ENCODE results near the gene MAD2L2.
A peak's percentile ranks its signal among the peaks of the same experiment; 100 is the strongest.
"Not testable (repeated sequence)": the region's sequence is repeated elsewhere in the genome, so short reads cannot be mapped to it uniquely, and the experiment has no call there.

The MAD2L2 gene

GRCh38 chr1:11645270-11645669, 35.7 kb downstream of the MAD2L2 start:
- DNase-seq (ENCODE audit: insufficient read length, low spot score) (no peak), FAIRE-seq (no peak)
- no peak for TF ChIP-seq CTCF (IDR thresholded peaks at IDR 0.05; ENCODE audit: insufficient read depth, missing control alignments)

GRCh38 chr1:11643782-11644181, 37.2 kb downstream of the MAD2L2 start:
- DNase-seq (ENCODE audit: insufficient read length, low spot score): no peak
- FAIRE-seq: no peak
- TF ChIP-seq CTCF (IDR thresholded peaks at IDR 0.05; ENCODE audit: insufficient read depth, missing control alignments): no peak

- not testable (repeated sequence) for FAIRE-seq
- TF ChIP-seq CTCF (IDR thresholded peaks at IDR 0.05; ENCODE audit: insufficient read depth, missing control alignments): peak; percentile 96
- DNase-seq (ENCODE audit: insufficient read length, low spot score): peak; percentile 40
These were observed 38.4 kb downstream of the MAD2L2 start for GRCh38 chr1:11642418-11643017.

GRCh38 chr1:11641776-11642305, 39.1 kb downstream of the MAD2L2 start:
- TF ChIP-seq CTCF (IDR thresholded peaks at IDR 0.05; ENCODE audit: insufficient read depth, missing control alignments): no peak
- DNase-seq (ENCODE audit: insufficient read length, low spot score) (peak; percentile 35), FAIRE-seq (no peak)

- TF ChIP-seq CTCF (IDR thresholded peaks at IDR 0.05; ENCODE audit: insufficient read depth, missing control alignments): no peak
- FAIRE-seq (no peak), DNase-seq (ENCODE audit: insufficient read length, low spot score) (no peak)
These were observed 40.0 kb downstream of the MAD2L2 start for GRCh38 chr1:11640944-11641343.

GRCh38 chr1:11640101-11640500, 40.8 kb downstream of the MAD2L2 start:
- no peak for FAIRE-seq
- no peak for TF ChIP-seq CTCF (IDR thresholded peaks at IDR 0.05; ENCODE audit: insufficient read depth, missing control alignments)

GRCh38 chr1:11639372-11639771, 41.6 kb downstream of the MAD2L2 start:
- no peak for TF ChIP-seq CTCF (IDR thresholded peaks at IDR 0.05; ENCODE audit: insufficient read depth, missing control alignments)
- FAIRE-seq: no peak

More at GRCh38 chr1:11640101-11640500, 40.8 kb downstream of the MAD2L2 start:
- DNase-seq (ENCODE audit: insufficient read length, low spot score): no peak

More at GRCh38 chr1:11639372-11639771, 41.6 kb downstream of the MAD2L2 start:
- no peak for DNase-seq (ENCODE audit: insufficient read length, low spot score)

Measured in D721Med (cell line).